Right cardiac atrium (tissue), 5 donors: ENCODE measurements around the gene RAI1. TPM values are rescaled to one million over a fixed set of nuclear protein-coding genes. Genes with fewer than 3 reads are reported as not detected.

ENCODE experiments used
- ATAC-seq, 2 donors: fragments of 200-7000 bp; cut with Tn5 transposase; one replicate each; pipeline versions ENCODE4 v1.8.0 to v1.9.1; 2020; ENCODE audit warnings: moderate library complexity in 2 of 2, mild to moderate bottlenecking in 1 of 2
- DNase-seq, 3 donors: peaks; one replicate each; pipeline ENCODE4 v3.0.0-alpha.2; 2020
- H3K27ac ChIP-seq: one replicate; pipeline ENCODE4 v1.5.1; 2013; ENCODE audit warnings: mild to moderate bottlenecking, low read length, control low read depth, moderate library complexity
- H3K27me3 ChIP-seq: one replicate; pipeline ENCODE4 v1.6.1; 2013; ENCODE audit not compliant: control insufficient read depth, insufficient read depth
- H3K4me1 ChIP-seq: one replicate; pipeline ENCODE4 v1.6.1; 2013; ENCODE audit warnings: low read length; ENCODE audit not compliant: control insufficient read depth, insufficient read depth
- H3K4me3 ChIP-seq: one replicate; pipeline ENCODE4 v1.5.1; 2013; ENCODE audit warnings: low read length, control low read depth
- H3K9me3 ChIP-seq: one replicate; pipeline ENCODE4 v1.6.1; 2013; ENCODE audit warnings: low read length; ENCODE audit not compliant: control insufficient read depth
- WGBS: extraction: QIAGEN DNeasy Blood & Tissue Kit; methylation state at CpG from one replicate; pipeline ENCODE4 v1.1.7; 2013; 5-methylcytosine and 5-hydroxymethylcytosine counted together
- intact Hi-C, 4 donors: fragments of 100-400 bp; cut with DNase I; formaldehyde crosslinking; loops; one replicate each; pipeline versions ENCODE4 v1.11.0 to v1.14.0; 2022 to 2023
- polyA plus RNA-seq: library from polyadenylated mRNA; stranded (reverse); fragments of 200-250 nt; gene quantifications from one replicate; pipeline ENCODE4 v1.2.3, GENCODE V29; 2013
- total RNA-seq, 4 donors: library from RNA; stranded (reverse); fragmentation: NEBNext Ultra II Directional; extraction: Animal tissue kit (Norgen Biotek cat#: 25700); gene quantifications; one replicate each; pipeline ENCODE4 v1.2.1, GENCODE V29; 2021
- donor health status: healthy with polysubstance abuse.
- donor health status: DM: no; HTN: yes; CAD: no.
- donor health status: DM: no; HTN: no; CAD: no.
- donor health status: DM: no; HTN: yes; CAD: no; lungs with severe emphysema.
- donor health status: DM: yes; HTN: yes; CAD: no.

The RAI1 gene
- total and polyA plus RNA-seq, 5 donors, result 18.2 to 26.8 (median 23.0) TPM

DNA sequence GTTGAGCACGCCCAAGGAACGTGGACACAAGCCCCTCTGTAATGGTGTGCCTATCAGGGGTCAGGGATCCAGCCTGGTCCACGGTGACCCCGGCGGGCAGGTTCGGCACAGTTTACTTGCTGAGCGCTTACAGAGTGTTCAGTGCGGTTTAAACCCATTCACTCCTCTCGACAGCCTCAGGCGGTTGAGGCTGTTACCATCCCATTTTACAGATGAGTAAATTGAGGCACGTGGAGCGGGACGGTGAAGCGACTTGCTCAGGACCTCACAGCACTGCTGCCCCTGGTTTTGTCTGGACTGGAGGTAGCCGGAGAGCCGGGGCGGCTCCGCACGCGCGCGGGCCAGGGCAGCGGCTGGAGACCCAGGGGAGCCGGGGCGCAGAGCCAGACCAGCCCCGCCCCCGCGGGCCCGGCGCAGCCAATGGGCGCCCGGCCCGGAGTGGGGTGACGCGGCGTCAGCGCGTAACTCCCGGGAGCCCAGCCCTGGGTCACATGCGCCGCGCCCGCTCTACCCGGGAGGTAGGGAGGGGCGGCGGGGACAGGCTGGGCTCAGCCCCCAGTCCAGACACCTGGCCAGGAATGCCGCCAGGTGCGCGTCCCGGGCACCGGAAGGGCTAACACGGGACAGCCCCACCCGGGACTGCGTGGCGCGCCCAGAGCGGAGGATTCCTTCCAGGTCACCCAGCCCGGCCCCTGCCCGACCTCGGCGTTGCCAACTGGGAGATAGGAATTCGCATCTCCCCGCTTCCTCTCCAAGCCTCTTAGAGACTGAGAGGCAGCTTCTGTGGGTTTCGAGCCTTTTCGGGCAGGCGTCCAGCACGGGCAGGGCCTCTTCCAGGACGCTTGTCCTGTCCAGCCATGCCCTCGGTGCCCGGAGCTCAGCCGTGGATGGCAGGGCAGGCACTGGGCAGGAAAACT, 158.8 kb downstream of the RAI1 start:
- WGBS, result 3% methylated on average over 71 of the region's 71 CpGs

DNA sequence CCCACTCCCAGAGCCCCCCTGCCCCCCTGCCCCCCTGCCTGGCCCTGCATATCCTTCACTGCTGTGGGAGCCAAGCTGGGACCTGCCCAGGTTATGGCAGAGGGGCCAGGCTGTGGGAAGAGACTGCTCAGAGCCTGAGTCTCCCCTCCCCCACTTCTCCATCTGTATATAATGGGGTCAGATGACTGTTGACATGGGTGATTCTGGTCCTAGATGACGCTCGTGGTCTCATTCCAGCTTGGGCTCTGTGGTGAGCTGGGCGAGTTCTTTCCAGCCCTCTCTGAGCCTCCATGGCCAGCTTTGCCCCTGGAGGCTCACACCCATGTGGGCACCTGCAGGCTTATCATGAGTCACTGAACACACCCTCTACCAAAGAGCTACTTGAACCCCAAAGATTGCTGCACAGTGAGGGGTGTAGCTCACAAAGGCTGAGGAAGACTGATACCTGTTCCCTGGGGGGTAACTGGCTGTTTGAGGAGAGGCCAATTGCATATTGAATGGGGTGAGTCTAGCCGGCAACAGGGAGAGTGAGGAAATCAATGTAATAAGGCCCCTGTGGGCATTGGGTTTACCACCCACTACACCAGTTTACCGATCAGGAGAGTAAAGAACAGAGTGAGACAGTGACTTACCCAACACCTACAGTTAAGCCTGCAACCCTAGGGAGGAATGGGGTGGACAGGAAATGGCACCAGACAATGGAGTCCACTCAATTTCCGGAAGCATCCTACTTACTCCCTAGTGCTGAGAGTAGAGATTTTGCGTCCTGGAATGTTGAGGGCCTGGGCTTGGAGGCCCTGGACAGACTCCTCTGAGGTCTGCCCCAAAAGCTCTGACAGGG, 159.7 kb downstream of the RAI1 start:
- H3K27me3 ChIP-seq, result no peaks in the 10 kb centered on the region
- H3K9me3 ChIP-seq, result no peaks in the 10 kb centered on the region
- ATAC-seq (peak in 1 of 2 donors; percentile 0), DNase-seq (peak in 1 of 3 donors; percentile 15)
- H3K4me3 ChIP-seq, result no peak overlapping the region
- intact Hi-C loops, result loop anchor here in 1 of 4 donors (10.0 kb wide), 1 partner anchor 156 kb away; the partner anchor contains the start of gene RAI1
- H3K27ac ChIP-seq, result peak overlapping the region; percentile 87
- 38% methylated on average over 7 of the region's 7 CpGs for WGBS
- peaks cover 11% of the 10 kb centered on the region for H3K4me1 ChIP-seq

More for the DNA sequence above, 158.8 kb downstream of the RAI1 start:
- DNase-seq, result peak; percentile 89 to 97 (median 95)
- H3K27ac ChIP-seq, result peak overlapping the region; percentile 87
- no peaks in the 10 kb centered on the region for H3K27me3 ChIP-seq
- intact Hi-C loops, result loop anchor here in 1 of 4 donors (10.0 kb wide), 1 partner anchor 155 kb away; the partner anchor contains the start of gene RAI1
- ATAC-seq, result peak; percentile 77 to 78
- peak overlapping the region; percentile 8 for H3K4me3 ChIP-seq
- H3K4me1 ChIP-seq, result peaks cover 15% of the 10 kb centered on the region
- H3K9me3 ChIP-seq, result no peaks in the 10 kb centered on the region

DNA sequence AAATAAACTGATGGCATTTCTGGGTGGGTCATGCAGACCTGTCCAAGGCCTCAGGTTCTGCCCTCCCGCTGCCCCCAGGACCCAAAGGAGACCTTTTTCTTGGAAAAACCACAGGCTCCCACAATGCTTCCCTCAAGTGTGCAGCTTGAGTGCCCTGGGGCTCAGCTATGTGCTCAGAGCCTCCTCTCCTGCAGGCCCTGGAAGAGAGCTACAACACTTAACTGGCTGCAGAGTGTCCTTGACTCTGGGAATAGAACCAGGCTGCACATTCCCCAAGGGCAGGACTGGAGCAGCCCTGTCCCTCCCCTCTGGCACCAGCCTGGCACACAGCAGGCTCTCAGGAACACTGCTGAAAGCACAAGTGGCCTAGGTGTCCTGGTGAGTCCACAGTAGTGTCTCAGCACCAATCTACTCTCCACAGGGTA, 160.4 kb downstream of the RAI1 start:
- peak in 2 of 3 donors; percentile 80 to 87 for DNase-seq

DNA sequence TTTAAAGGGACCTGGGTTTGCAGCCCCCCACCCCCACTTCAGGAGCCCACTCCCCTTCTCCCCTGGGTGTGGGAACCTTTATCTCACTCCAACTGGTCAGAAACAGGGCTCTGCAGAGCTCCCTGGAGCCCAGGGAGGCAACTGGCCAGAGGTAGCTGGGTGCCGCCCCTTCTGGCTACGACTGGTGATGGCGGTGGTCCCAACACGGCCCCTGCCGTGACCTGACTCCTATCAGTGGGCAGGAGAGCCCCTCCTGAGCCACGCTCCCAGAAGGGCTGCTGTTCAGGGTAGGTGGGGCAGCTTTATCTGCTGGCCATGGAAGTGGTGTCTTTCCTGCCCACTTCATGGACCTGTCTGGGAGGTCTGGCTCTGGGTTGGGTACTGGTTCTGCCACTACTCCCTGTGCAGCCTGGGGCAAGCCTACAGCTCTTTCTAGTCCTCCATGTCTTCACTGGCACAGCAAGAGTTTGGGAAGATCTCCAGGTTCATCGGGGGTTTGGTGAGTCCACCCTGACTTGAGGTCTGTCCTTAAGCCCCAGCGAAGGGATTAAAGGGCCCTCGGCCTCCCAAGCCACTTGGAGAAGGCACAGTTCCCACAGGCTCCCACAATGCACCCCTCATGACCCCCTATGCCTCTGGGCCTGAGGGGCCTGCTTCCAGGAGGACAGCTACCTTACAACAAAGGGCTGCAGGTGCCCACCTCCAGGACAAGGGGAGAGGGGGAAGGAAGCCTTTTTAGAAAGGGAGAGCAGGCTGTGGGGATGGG, 161.0 kb downstream of the RAI1 start:
- Histone ChIP-seq H3K27ac (peak overlapping the region; percentile 80), H3K9me3 (no peaks in the 10 kb centered on the region), H3K4me1 (peaks cover 11% of the 10 kb centered on the region), H3K4me3 (no peak overlapping the region), H3K27me3 (no peaks in the 10 kb centered on the region)
- intact Hi-C loops, result loop anchor here in 1 of 4 donors (10.0 kb wide), 1 partner anchor 157 kb away; the partner anchor contains the start of gene RAI1
- no peak for ATAC-seq
- DNase-seq, result peak in 1 of 3 donors; percentile 71
- WGBS, result 43% methylated on average over 9 of the region's 9 CpGs

More for the DNA sequence above, 160.4 kb downstream of the RAI1 start:
- no peaks in the 10 kb centered on the region for H3K9me3 ChIP-seq
- H3K4me1 ChIP-seq, result peaks cover 11% of the 10 kb centered on the region
- H3K27ac ChIP-seq, result peak overlapping the region; percentile 87
- 61% methylated on average over 1 of the region's 1 CpG for WGBS
- no peaks in the 10 kb centered on the region for H3K27me3 ChIP-seq
- intact Hi-C loops, result loop anchor here in 1 of 4 donors (10.0 kb wide), 1 partner anchor 157 kb away; the partner anchor contains the start of gene RAI1
- ATAC-seq, result peak; percentile 15 to 51
- no peak overlapping the region for H3K4me3 ChIP-seq

DNA sequence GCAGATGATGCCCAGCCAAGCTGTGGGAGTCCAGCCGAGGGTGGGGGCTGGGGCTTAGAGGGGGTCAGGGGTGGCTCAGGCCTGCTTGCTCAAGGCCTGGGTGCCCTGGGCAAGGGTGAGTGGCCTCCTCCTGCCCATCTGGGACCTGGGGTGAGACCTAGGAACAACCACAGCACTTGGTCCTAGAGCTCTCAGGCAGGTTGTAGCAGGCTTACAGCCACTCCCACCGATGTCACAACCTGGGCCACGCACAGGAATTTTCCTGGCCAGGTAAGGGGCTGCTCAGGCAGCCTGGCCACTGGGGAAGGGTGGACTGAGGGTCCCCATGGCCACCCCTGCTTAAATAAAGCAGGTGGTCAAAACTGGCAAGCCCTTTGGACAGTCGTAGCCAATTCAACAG, 161.8 kb downstream of the RAI1 start:
- ATAC-seq (no peak), DNase-seq (peak in 1 of 3 donors; percentile 39)
- no peak overlapping the region for H3K27ac ChIP-seq
- H3K4me1 ChIP-seq, result peaks cover 4% of the 10 kb centered on the region
- no peaks in the 10 kb centered on the region for H3K9me3 ChIP-seq
- intact Hi-C loops, result loop anchor here in 1 of 4 donors (10.0 kb wide), 1 partner anchor 158 kb away; the partner anchor contains the start of gene RAI1
- WGBS, result 82% methylated on average over 4 of the region's 4 CpGs
- H3K27me3 ChIP-seq, result no peaks in the 10 kb centered on the region
- no peak overlapping the region for H3K4me3 ChIP-seq

DNA sequence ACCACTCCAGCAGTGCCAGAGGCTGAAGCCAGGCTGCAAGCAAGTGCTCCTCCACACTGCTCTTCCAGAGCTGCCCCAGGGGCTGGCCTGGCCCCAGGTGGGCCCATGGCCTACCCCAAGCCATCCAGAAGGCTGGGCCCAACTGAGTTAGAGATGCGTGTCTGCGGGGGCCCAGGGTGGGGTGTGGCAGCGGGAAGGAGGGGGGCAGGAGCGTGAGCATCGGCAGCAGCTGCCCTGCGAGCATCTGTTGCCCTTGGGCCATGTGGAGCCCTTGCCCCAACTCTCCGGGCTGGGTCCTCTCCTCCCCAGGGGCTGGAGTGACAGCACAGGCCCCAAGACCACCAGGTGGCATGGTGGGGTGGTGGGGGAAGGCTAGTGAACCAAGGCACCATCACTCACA, 162.8 kb downstream of the RAI1 start:
- 83% methylated on average over 7 of the region's 7 CpGs for WGBS
- H3K4me3 ChIP-seq, result no peak overlapping the region
- H3K27ac ChIP-seq, result no peak overlapping the region
- H3K4me1 ChIP-seq, result peaks cover 9% of the 10 kb centered on the region
- DNase-seq, result no peak
- no peaks in the 10 kb centered on the region for H3K9me3 ChIP-seq
- no peaks in the 10 kb centered on the region for H3K27me3 ChIP-seq
- intact Hi-C loops, result loop anchor here in 1 of 4 donors (10.0 kb wide), 1 partner anchor 159 kb away; the partner anchor contains the start of gene RAI1
- no peak for ATAC-seq

DNA sequence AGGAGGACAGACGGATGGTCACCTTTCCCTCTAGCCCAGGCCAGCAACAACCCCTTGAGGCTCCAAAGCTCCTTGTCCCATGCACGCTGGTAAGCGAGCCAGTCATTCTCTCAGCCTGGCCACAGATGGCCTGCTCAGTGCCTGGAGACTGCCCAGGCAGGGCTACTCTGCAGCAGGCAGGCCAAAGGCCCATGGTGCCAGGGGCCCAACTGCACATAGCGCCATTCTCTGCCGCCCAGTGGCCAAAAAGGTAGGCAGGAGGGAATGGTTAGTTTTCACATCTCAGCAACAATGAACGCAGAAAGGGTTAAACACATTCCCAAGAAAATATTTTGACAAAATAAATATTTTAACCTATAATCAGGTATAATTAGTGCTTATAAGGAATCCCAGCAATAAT, 163.2 kb downstream of the RAI1 start:
- H3K27ac ChIP-seq, result no peak overlapping the region
- intact Hi-C loops, result loop anchor here in 1 of 4 donors (10.0 kb wide), 1 partner anchor 160 kb away; the partner anchor contains the start of gene RAI1
- peaks cover 13% of the 10 kb centered on the region for H3K4me1 ChIP-seq
- H3K27me3 ChIP-seq, result no peaks in the 10 kb centered on the region
- H3K9me3 ChIP-seq, result no peaks in the 10 kb centered on the region
- no peak overlapping the region for H3K4me3 ChIP-seq
- 89% methylated on average over 6 of the region's 6 CpGs for WGBS
- ATAC-seq (no peak), DNase-seq (peak in 1 of 3 donors; percentile 34)

DNA sequence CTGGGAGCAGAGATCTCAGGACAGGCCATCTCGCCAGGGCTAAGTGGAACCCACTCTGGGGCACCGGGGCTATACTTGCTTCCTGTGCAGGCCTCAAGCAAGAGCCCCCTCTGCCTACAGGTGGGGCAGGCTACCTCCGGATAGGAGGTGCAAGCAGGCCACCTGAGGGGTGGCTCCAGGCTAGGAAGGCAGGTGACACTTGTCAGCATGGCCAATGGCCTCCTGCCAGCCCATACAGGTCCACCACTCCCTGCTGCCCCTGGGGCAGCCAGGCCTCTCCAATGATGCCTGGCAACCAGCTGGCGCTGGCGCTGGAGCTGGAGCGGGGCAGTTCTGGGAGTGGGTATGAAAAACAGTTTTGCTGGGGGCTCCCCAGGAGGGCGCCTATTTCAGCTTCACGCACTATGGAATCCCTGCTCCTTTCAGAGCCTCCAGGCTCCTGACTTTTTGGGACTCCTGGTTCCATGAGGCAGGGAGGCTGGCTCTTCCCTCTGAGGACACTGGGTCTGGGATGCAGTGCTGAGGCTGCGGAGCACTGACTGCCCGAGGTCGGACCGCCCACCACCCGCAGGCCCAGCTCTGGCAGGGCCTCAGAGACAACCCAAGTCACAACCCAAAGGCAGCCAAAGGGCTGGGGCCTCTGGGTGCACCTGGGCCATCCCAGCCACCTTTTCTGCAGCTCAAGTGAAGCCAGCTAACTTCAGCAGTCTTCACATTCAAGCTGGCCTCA, 164.0 kb downstream of the RAI1 start:
- no peak overlapping the region for H3K27ac ChIP-seq
- 85% methylated on average over 13 of the region's 13 CpGs for WGBS
- DNase-seq, result peak in 2 of 3 donors; percentile 51 to 55
- H3K4me1 ChIP-seq, result peaks cover 17% of the 10 kb centered on the region
- H3K9me3 ChIP-seq, result no peaks in the 10 kb centered on the region
- H3K4me3 ChIP-seq, result no peak overlapping the region
- intact Hi-C loops, result loop anchor here in 1 of 4 donors (10.0 kb wide), 1 partner anchor 160 kb away; the partner anchor contains the start of gene RAI1
- ATAC-seq, result no peak
- H3K27me3 ChIP-seq, result no peaks in the 10 kb centered on the region

DNA sequence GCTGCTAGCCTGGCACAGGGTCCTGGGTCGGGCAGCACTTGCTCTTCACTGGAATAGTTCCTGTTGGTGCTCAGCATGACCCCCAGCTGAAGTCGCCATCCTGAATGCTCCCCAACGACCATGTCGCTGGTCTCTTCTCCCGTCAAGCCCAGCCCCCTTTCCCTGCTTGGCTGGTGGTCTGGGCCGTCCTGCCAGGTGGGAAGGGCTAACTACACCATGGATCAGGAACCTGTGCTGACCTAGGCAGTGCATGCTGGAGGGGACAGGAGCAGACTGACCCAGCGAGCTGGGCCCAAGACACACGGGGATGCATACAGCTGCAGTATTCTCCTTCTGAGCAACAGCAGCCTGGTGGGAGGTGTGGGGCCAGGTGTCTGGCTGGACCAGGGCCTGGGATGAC, 164.7 kb downstream of the RAI1 start:
- 81% methylated on average over 8 of the region's 8 CpGs for WGBS

More for the DNA sequence above, 164.7 kb downstream of the RAI1 start:
- peaks cover 17% of the 10 kb centered on the region for H3K4me1 ChIP-seq
- no peaks in the 10 kb centered on the region for H3K27me3 ChIP-seq
- H3K4me3 ChIP-seq, result no peak overlapping the region
- no peak for ATAC-seq
- peak in 1 of 3 donors; percentile 51 for DNase-seq
- no peaks in the 10 kb centered on the region for H3K9me3 ChIP-seq
- no peak overlapping the region for H3K27ac ChIP-seq
- intact Hi-C loops, result loop anchor here in 1 of 4 donors (10.0 kb wide), 1 partner anchor 161 kb away; the partner anchor contains the start of gene RAI1
